WERI-Rb-1 (cell line): Measurements from ENCODE around the gene TTC28.

Experiments used
- DNase-seq: peaks from one replicate; pipeline ENCODE4 v3.0.0-alpha.2; 2020
- H3K27ac ChIP-seq: fragments of 250-450 bp; sonication (Bioruptor Pico); 2 replicates; pipeline ENCODE4 v1.5.1; 2020; ENCODE audit warnings: mild to moderate bottlenecking, moderate library complexity
- H3K27me3 ChIP-seq: fragments of 250-450 bp; sonication (Bioruptor Pico); 2 replicates; pipeline ENCODE4 v1.5.1; 2021; ENCODE audit warnings: mild to moderate bottlenecking, low read depth, moderate library complexity; ENCODE audit not compliant: insufficient read depth, severe bottlenecking
- H3K36me3 ChIP-seq: fragments of 250-450 bp; sonication (Bioruptor Pico); 2 replicates; pipeline ENCODE4 v1.5.1; 2020; ENCODE audit warnings: mild to moderate bottlenecking, moderate library complexity
- H3K4me3 ChIP-seq: 2 replicates; pipeline ENCODE4 v1.5.1; 2011; ENCODE audit warnings: low read depth, mild to moderate bottlenecking, control low read depth, low read length
- H3K9me3 ChIP-seq: fragments of 250-450 bp; sonication (Bioruptor Pico); 2 replicates; pipeline ENCODE4 v1.5.1; 2021; ENCODE audit warnings: mild to moderate bottlenecking, moderate library complexity; ENCODE audit not compliant: severe bottlenecking
- CTCF ChIP-seq: IDR thresholded peaks from 2 replicates; pipeline ENCODE4 v1.5.1; 2011; ENCODE audit warnings: low read depth, mild to moderate bottlenecking, control low read depth, inconsistent platforms, low read length

Gene TTC28

GRCh38 chr22:28594076-28594796 is 85.4 kb downstream of the TTC28 start:
- H3K27ac ChIP-seq: no peak overlapping the region
- no peak for TF ChIP-seq CTCF
- H3K4me3 ChIP-seq: no peak overlapping the region
- H3K9me3 ChIP-seq: no peaks in the 10 kb centered on the region
- no peak for DNase-seq
- H3K36me3 ChIP-seq: no peaks in the 10 kb centered on the region
- no peaks in the 10 kb centered on the region for H3K27me3 ChIP-seq

GRCh38 chr22:28593299-28593698 is 86.3 kb downstream of the TTC28 start:
- Histone ChIP-seq H3K9me3 (no peaks in the 10 kb centered on the region), H3K27ac (no peak overlapping the region), H3K27me3 (no peaks in the 10 kb centered on the region), H3K4me3 (no peak overlapping the region), H3K36me3 (no peaks in the 10 kb centered on the region)
- no peak for DNase-seq
- no peak for TF ChIP-seq CTCF

GRCh38 chr22:28589102-28589750 is 90.4 kb downstream of the TTC28 start:
- no peaks in the 10 kb centered on the region for H3K27me3 ChIP-seq
- H3K36me3 ChIP-seq: no peaks in the 10 kb centered on the region
- no peaks in the 10 kb centered on the region for H3K9me3 ChIP-seq
- H3K4me3 ChIP-seq: no peak overlapping the region
- TF ChIP-seq CTCF: no peak
- DNase-seq: no peak
- H3K27ac ChIP-seq: no peak overlapping the region

- Histone ChIP-seq H3K36me3 (peaks cover 2% of the 10 kb centered on the region; the same call in 1 of the 2 replicates), H3K27ac (no peak overlapping the region), H3K27me3 (no peaks in the 10 kb centered on the region), H3K9me3 (no peaks in the 10 kb centered on the region), H3K4me3 (no peak overlapping the region)
- no peak for TF ChIP-seq CTCF
- DNase-seq: no peak
Measured at GRCh38 chr22:28585324-28585723, 94.3 kb downstream of the TTC28 start.

- Histone ChIP-seq H3K4me3 (no peak overlapping the region), H3K27ac (no peak overlapping the region), H3K36me3 (peaks cover 2% of the 10 kb centered on the region; the same call in 1 of the 2 replicates), H3K27me3 (no peaks in the 10 kb centered on the region), H3K9me3 (no peaks in the 10 kb centered on the region)
- TF ChIP-seq CTCF: no peak
- no peak for DNase-seq
Measured at GRCh38 chr22:28582806-28583205, 96.8 kb downstream of the TTC28 start.
